NK-92 (cell line): ENCODE measurements around the gene CAPG.
"Not testable (repeated sequence)": the region's sequence is repeated elsewhere in the genome, so short reads cannot be mapped to it uniquely, and the experiment has no call there.

Experiments used
- DNase-seq: peaks from one replicate; lab custom pipeline; 2025; ENCODE audit not compliant: unreplicated experiment; lab: John Stamatoyannopoulos, UW

CAPG gene

DNA sequence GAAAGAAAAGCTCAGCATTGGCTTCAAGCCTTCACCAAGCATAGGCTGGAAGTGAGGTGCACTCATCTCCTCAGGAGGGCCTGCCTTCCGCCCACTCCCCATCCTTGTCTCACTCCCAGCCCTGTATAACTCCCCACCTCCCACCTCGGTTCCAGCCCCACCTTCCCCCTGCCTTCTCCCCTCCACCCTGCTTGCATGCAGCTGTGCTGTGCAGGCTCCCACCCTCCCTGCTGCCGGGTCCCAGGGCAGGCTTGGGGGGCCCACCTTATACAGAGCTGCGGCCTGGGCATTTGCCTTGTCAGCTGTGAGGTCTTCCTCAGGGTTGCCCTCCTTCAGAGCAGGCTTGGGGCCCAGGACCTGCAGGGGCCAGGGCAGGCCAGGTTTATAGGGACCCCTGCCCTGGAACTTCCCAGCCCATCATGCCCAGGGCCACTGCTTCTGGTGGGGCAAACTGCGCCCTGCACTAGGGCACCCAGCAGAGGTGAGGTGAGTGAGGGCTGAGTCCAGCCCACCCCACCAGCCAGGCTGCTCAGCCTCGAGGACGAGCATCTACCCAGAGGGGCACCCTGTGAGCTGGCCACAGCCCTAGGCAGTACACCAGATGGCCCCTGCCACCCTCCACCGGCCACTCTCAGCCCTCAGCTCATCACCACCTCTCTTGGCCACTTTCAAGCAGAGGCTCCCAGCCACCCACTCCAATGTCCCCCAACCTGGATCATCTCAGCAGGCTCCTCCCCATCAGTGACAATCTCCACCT lies 11.6 kb downstream of the CAPG start:
- DNase-seq: no peak

DNA sequence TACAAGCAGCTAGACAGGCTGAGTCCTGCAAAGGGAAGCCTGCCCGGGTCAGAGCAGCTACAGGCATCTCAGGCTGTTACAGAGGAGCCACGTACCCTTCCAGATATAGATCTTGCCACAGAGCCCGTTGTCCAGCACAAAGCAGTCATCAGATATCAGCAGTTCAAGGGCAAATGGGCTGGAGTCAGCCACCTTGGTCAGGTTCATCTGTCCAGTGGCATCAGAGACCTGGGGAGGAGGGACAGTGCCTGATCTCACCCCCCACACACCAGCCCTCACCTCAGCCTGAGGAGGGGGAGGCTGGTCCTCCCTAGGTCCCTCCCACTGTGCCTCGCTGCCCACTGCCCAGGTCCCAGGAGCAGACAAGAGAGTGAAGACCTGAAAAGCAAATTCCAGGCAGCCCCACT lies 12.2 kb downstream of the CAPG start:
- DNase-seq: no peak

DNA sequence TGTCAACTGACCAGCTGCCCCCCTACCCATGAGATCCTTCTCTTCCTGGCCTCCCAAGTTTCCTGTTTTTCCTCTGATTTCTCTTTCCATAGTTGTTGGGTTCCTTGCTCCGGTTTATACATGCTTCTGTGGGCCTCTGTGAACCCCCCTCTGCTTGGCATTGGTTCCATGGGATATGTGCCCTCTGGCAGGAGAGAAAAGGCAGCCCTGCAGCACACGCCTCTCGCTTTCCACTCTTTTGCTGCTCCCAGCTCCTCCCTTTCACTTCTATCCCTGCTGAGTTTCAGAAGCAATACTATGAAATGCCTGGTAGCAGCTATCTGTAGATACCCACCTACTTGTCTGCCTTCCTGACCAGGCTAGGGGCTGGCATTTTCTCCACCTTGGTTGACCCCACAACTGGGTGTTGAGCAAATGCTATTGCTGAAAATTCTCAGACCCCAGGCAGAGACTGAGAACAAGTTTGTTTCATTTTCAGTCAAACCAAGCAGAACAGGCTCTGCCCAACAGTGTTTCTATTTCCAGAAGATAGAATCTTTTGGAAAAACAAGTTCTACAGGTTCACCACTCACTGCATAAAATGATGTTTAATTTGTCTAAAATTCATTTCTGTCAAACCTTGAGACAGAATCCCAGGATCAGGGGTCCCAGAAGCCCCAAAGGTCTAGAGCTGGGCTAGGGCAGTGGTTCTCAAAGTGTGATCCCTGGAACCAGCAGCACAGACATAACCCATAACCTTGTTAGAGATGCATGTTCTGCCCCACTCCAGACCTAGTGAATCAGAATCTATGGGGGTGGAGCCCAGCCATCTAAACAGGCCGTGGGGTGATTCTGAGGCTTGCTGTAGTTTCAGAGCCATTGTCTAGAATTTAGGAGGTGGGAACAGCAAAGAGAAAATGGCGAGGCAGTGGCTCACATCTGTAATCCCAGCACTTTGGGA lies 13.4 kb downstream of the CAPG start:
- no peak for DNase-seq

DNA sequence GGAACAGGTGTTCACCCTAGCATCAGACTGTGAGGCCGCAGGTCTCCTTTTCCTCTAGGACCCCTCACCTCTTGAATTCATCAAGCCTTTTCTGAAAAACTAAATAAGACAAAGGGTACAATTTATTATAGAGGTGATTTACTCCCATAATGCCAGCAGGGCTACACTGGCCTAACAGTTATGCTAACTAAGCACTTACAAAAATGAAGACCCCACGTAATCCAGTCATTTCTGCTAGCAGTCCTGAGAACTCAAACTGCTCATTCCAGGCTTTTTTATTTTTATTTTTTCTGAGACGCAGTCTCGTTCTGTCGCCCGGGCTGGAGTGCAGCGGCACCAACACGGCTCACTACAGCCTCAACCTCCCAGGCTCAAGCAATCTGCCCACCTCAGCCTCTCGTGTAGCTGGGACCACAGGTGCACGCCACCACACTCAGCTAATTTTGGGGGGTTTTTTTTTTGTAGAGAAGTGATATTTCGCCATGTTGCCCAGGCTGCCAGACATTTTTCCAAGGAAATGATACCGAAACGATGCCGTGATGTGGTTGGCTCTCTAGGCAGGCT lies 14.2 kb downstream of the CAPG start:
- DNase-seq: no peak

DNA sequence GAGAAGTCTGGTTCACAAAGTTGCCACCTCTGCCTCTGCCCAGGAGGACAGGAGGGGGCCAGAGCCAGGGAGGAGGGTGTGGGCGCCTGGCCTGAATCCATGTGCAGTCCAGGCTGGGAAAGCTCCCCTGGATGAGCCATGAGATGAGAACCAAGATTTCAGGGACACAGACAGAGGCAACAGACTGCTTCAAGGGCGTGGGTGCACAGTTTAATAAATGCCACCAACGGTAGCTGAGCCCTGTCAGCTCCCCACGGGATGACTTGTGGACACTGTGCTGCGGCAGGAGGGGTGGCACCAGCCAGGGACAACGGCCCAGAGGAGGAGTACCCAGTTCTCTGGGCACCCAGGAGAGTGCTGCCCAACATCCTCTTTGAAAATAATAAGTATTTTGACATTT lies 15.2 kb downstream of the CAPG start:
- DNase-seq: no peak

DNA sequence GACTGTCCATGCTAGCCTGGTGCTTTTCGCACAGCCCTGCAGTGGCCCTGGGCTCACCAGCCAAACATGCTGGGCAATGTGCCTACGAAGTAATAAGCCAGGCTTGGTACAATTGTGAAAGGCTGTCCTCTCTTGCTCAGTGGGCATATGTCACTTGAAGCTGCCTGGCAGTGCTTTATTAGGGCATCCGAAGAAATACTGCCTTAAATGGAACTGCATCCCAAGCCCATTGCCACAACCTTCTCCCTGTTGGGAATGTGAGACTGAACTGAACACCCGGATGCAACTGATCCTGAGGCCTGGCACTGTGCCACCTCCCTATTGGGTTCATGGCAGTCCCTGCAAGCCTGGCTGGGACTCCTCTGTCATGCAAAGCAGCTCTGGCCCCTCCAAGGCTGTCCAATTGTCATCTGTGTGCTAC lies 15.9 kb downstream of the CAPG start:
- no peak for DNase-seq

DNA sequence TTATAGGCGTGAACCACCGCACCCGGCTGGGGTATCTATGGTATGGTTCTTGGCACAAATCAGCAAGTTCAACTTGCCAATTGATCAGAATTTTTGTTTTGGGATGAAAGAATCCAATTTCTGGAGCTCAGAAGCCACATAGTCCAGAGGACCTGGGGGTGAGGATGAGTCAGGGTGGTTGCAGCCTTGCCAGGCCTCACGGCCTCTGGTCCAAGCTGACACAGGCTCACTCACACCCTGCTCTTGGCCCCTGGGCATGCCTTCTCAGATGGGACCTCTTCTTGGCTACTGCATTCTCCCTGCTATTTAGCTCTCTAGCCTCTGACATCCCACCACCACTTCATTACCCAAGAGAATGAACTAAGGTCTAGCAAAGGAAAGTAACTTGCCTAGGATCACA lies 16.3 kb downstream of the CAPG start:
- no peak for DNase-seq

DNA sequence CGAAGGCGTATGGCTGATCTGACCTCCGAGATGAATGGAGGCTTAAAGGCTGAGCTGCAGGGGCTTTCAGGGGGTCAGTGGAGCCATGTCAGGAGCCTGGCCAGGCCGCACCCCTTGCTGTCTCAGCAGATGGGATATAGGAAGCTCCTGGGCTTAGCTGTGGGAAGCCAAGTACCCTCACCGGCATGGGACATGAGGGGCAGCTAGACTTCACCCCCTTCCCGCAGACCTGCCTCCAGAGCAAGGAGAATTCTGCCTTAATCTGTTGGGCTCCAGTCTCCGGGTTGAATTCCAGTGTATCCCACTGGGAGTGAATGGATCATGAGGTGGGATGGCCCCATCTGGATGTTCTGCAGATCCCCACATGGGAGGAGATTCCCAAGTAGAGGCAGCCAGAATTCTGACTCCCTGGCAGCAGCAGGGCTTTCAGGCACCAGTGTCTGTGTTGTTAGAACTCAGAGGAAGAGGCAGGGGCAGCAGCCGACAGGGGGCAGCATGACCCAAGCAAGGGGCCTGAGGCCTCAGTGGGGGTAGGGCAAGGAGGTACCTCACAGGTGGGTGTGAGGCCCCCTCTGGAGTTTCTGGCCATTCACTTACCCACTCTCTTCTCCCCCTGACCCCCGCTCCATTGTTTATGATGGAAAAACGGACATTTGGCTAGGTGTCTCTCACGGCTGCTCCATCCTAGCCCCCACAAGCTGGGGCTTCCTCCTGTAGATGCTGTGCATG lies 19.1 kb downstream of the CAPG start:
- no peak for DNase-seq

DNA sequence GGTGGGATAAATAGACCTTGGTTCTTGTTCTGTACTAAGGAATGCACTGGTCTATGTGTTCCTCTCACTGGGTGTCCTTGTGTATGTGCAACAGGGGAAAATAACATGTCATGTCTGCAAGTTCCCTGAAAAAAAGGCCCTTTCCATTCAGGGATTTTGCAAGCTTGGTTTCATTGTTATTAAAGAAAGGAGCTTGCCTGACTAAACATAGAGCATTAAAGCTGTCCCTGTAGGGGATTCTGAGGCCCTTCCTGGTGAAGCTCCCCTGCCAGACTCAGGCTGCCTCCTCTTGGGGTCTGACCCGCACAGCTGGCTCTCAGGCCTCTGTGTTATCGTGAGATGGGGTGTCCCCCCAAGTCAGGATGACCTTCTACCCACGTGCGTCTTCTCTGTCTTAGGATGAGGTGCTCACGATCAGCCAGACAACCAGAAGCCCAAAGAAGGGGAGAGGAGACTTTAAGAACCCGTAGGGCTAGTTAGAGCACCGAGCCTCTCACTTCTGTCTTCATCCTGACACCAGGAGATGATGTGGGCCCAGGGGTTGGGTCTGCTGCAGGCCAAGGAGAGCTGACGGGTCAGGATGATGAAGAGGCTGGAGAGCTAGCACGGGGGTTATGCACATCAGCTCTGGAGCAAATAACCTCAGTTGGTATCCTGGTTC lies 21.2 kb downstream of the CAPG start:
- DNase-seq: no peak

DNA sequence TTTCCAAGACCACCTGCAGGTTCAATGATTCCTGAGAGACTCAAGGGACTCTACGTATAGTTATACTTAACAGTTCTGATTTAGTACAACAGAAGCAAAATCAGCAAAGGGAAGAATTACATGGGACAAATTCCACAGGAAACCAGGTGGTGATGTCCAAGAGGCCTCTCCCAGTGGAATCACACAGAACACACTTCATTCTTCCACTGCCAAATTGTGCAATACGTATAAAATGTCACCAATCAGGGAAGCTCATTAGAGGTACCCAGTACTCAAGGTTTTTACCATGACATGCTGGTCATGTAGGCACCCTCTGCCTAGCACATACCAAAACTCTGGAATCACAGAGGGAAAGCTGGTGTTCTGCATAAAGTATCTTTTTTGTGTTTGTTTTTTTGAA lies 22.4 kb downstream of the CAPG start:
- no peak for DNase-seq

DNA sequence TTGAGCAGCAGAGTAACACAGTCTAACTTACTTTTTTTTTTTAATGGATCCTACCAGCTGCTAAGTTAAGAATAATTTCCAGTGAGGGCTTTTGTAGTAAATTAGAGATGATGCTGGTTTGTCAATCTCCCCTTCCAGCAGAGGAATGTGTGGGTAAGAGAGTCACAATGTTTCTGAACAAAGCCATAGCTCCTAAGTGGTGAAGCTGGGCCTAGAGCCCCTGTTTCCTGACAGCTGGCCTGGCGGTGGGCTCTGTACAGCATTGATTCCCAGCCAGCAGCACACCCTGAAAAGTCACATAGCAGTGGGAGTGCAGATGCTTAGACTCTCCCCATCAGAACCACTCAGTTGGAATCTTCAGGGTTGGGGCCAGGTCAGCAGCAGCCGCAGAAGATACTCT lies 24.4 kb downstream of the CAPG start:
- no peak for DNase-seq

DNA sequence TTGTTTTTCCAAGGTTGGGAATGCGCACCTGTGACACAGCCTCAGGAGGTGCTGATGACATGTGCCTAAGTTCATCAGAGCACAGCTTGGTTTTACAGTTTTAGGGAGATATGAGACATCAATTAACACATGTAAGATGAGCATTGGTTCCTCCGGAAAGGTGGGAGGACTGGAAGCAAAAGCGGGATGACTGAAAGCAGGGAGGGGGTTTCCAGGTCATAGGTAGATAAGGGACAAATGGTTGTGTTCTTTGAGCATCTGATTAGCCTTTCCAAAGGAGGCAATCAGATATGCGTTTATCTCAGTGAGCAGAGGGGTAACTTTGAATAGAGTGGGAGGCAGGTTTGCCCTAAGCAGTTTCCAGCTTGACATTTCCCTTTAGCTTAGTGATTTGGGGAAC lies 26.3 kb downstream of the CAPG start:
- DNase-seq: no peak

DNA sequence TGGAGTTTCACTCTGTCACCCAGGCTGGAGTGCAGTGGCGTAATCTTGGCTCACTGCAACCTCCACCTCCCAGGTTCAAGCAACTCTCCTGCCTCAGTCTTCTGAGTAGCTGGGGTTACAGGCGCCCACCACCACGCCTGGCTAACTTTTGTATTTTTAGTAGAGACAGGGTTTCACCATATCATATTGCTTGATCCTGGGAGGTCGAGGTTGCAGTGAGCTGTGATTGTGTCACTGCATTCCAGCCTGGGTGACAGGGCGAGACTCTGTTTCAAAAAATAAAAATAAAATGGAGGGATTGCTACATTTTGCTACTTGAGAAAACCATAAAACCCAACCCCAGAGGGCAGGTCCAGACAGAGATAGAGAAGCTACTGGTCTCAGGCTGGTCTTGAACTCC lies 27.0 kb downstream of the CAPG start:
- not testable (repeated sequence) for DNase-seq

DNA sequence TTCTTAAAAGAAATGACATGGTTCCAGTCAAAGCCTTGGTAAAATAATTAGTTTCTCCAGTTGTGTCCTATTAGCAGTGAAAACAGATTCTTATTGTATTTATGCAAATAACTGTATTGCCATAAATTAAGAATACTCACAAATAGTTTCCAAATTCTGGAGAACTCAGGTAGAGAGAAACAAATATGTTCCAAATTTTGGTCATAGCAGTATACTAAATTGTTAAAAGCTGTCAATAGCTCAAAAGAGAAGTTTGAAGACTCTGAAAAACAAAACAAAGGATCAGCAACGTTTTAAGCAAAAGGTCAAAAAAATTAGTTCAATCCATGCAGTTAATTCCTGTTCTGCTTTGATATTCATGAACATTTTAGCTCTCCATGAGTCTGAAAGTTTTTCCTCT lies 30.1 kb downstream of the CAPG start:
- no peak for DNase-seq

DNA sequence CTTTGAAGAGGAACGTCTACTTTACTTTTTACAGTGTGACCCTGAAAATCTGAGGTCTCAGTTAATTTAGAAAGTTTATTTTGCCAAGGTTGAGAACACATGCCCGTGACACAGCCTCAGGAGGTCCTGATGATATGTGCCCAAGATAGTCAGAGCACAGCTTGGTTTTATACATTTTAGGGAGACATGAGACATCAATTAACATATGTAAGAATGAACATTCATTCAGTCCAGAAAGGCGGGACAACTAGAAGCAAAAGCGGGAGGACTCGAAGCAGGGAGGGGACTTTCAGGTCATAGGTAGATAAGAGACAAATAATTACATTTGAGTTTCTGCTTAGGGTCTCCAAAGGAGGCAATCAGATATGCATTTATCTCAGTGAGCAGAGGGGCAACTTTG lies 31.9 kb downstream of the CAPG start:
- DNase-seq: no peak

DNA sequence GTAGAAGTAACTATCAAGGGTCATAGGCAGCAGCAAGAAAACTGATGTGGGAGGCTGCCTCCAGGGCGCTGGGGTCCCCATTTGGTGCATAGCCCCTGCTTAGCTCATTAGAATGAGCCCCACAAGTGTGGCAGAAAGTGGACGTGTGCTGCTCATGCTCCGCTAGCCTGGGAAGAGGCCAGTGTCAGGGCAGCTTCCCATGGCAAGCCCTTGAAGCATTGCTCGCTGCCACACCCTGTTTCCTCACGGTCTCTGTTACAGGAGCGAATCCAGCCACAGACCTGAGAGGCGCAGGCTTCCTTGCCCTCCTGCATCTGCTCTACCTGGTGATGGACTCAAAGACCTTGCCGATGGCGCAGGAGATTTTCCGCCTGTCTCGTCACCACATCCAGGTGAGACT lies 33.1 kb downstream of the CAPG start:
- DNase-seq: no peak

DNA sequence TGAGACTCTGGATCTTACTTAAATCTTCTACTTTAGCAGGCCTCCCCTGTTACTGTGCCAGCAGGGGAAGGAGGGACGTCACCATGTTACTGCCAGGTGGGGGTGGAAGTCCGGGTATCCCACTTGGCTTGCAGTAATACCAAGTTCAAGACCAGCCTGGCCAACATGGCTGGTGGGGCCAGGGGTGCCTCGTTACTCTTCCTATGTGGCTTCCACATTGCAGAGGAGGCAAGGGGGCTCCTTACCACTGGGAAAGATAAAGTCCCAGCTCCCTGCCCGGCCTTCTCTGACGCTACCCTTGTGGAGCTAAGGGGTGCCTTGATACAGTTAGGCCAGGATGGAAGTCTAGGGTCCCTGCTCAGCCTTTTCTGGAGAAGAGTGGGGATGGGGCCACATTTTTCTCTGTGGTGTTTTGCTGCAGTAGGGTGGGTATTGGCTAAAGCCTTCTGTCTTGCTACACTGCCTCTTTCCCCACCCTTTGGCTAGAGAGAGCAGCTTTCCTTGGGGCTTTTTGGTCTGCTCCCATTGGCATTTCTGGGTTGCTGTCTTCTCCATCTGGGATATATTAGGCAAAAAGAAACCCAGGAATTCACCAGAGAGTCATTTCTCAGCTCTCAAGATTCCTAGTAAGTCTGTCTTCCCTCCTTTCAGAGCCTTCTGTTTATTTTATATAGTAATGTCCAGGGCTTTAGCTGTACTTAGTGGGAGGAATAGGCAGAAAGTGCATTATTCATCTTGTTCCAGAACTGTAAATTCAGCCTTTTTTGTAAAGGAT lies 33.7 kb downstream of the CAPG start:
- DNase-seq: no peak

DNA sequence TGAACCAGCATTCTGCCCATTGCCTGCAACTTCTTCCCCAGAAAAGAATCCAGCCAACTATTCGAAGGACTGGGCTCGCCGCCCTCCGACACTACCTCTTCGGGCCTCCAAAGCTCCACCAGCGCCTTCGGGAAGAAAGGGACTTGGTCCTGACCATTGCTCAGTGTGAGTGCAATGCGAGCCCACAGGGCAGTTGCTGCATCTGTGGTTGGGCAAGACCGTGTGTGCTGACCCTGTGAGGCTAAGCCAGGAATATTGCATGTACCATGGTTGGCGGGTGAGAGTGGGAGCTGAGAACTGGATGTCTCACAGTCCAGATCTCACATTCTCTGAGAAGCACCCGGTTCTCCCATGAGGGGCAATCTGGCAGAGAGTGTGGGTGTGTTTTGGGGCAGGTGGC lies 39.1 kb downstream of the CAPG start:
- DNase-seq: no peak

DNA sequence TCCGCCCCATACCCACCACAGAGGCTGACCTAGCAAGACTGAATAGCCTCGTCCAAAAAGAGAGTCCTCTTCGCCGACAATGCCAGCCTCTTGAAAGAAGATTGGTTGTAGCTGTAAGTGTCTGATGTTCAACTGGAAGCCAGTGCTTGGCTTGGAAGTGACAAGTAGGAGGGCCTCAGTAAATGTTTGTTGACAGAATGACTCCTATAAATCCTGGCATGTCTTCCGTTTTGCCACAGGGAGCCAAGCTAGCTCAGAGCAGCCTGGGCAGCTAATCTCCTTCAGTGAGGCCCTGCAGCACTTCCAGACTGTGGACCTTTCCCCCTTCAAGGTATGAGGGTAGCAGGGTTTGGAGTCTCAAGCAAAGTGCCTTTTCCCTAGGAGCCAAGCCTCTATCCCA lies 40.7 kb downstream of the CAPG start:
- no peak for DNase-seq

DNA sequence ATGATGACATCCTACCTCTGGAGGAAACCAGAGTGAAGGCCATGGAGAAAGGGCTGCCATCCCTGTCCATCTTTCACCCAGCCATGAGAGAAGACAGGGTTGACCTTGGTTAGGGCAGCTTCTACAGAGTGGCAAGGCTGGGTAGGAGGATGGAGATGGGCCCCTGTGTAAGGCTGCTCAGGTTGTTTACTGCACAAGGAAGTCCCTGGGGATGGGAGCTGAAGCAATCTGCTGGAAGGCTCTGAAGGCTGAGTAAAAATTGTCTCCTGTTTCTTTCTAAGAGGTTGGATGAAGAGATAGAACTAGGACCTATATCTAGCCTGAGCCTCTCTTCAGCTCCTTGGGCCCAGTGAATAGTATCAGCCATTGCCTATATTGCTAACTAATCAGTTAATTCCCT lies 41.2 kb downstream of the CAPG start:
- DNase-seq: no peak
